SK-N-SH (cell line): ENCODE measurements around the gene ARHGEF10L.

Source experiments
- EZH2phosphoT487 ChIP-seq: fragments of 200-600 bp; sonication (generic); IDR thresholded peaks from 2 replicates; pipeline ENCODE4 v1.6.1; 2017; ENCODE audit warnings: low read depth, mixed run types, mild to moderate bottlenecking, antibody characterized with exemption, moderate library complexity, borderline replicate concordance
- POLR2AphosphoS5 ChIP-seq: IDR thresholded peaks from 2 replicates; pipeline ENCODE4 v1.6.1; 2012; ENCODE audit warnings: low read depth, low read length
- RAD21 ChIP-seq: IDR thresholded peaks from 2 replicates; pipeline ENCODE4 v1.6.1; 2012; ENCODE audit warnings: mild to moderate bottlenecking, low read length
- SIN3A ChIP-seq: IDR thresholded peaks from 2 replicates; pipeline ENCODE4 v1.6.1; 2012; ENCODE audit warnings: low read depth, mild to moderate bottlenecking, low read length, moderate library complexity, borderline replicate concordance

DNA sequence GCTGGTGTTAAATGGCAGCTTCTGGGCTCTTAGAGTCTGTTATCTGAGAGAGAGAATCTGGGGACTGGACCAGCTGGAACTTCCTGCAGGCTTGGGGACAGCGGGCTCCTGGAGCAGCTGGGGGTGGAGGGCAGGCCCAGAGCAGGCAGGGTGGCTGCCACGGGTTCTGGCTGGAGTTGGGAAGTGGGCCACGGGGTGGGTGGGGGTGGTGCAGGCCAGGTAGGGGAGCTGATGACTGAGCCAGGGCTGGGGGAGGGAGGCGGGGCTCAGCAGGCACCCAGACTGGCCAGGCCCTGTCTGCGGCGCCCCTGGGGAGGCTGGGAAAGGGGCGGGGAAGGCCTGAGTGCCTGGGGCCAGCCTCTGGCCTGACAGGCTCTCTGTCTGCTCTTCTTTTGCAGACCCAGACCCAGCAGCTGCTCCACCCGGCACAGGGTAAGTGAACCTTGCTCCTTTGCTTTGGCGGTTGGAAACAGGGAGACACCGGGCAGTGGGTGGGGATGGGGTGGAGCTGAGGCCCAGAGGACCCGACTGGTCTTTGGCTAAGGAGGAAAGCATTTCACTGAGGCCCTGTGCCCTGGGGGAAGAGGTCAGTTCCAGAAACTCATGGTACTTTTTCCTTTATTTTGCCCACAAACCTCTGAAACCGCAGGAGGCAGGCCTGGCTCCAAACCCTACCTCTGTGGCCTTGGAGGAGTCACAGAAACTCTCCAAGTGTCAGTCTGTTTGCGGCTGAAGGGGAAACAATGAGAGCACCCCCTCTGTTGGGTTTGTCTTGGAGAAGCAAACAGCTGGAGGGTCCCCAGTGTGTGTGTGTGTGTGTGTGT lies 48.8 kb downstream of the ARHGEF10L start:
- TF ChIP-seq POLR2AphosphoS5 (no peak; the same call in 1 of the 2 replicates), RAD21 (no peak), SIN3A (no peak), EZH2phosphoT487 (no peak)
